K562 (cell line): Measurements from ENCODE around the gene PEF1.

Source experiments
- RBM39 ChIP-seq: fragments of 200-400 bp; formaldehyde crosslinking; optimal IDR thresholded peaks from 2 replicates; pipeline ENCODE3; 2018; ENCODE audit warnings: low read depth, low read length
- TF ChIP-seq, protein P1 (sequence below): fragments of 450-650 bp; formaldehyde crosslinking; IDR thresholded peaks from 2 replicates; pipeline ENCODE4 v1.4.0; 2022; ENCODE audit warnings: missing genetic modification characterization

DNA sequence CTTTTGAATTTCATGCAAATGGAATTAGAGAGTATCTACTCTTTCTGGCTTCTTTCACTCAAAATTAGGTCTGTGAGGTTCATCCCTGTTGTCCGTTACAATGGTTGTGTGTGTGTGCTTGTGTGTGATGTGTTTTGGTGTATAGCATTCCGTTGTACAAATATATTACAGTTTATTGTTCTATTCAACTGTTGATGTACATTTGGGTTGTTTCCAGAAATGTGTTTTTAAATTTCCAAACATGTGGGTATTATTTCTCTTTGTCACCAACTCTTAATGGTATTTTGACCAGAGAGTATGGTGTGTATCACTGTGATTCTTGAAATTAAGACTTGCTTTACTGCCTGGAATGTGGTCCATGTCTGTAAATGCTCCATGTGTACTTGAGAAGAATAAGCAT lies 44.0 kb downstream of the PEF1 start:
- TF ChIP-seq RBM39: no peak
- TF ChIP-seq, protein P1, sequence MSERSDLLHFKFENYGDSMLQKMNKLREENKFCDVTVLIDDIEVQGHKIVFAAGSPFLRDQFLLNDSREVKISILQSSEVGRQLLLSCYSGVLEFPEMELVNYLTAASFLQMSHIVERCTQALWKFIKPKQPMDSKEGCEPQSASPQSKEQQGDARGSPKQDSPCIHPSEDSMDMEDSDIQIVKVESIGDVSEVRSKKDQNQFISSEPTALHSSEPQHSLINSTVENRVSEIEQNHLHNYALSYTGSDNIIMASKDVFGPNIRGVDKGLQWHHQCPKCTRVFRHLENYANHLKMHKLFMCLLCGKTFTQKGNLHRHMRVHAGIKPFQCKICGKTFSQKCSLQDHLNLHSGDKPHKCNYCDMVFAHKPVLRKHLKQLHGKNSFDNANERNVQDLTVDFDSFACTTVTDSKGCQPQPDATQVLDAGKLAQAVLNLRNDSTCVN (CRISPR knock-in tag): no peak
